A549 (cell line): ENCODE results near the gene PIK3R2. TPM values are rescaled to one million over a fixed set of nuclear protein-coding genes. Genes with fewer than 3 reads are reported as not detected.

Experiments
- ATAC-seq, 2 experiments: fragments of 200-7000 bp in 1 of 2; fragments of >200 bp in 1 of 2; cut with Nextera tagmentation in 1 of 2; cut with Tn5 transposase in 1 of 2; 3 replicates each; pipeline versions ENCODE4 v1.8.0 to v1.9.1; 2018 to 2020; ENCODE audit warnings: mild to moderate bottlenecking in 1 of 2, moderate library complexity in 1 of 2
- CTCF ChIA-PET: fragments of 300-600 bp; sonication (Branson Sonifier 250); formaldehyde crosslinking; extraction: SDS; loops from one replicate; lab custom pipeline; 2021; ENCODE audit warnings: antibody characterized with exemption, inconsistent platforms; lab: Yijun Ruan, JAX
- POLR2A ChIA-PET: fragments of 350-600 bp; formaldehyde crosslinking; extraction: SDS; loops from one replicate; lab custom pipeline; 2021; ENCODE audit warnings: antibody characterized with exemption, inconsistent platforms; lab: Yijun Ruan, JAX
- DNase-seq, 2 experiments: peaks; one replicate each; pipeline versions ENCODE4 v3.0.0 to v3.0.0-alpha.2; 2011 to 2016; ENCODE audit warnings: low read depth in 1 of 2, low spot score in 1 of 2
- FAIRE-seq: peaks from 2 replicates; lab custom pipeline; 2011; peaks lifted over from hg19 to GRCh38; lab: Jason Lieb, UNC
- H3K27ac ChIP-seq, 2 experiments: fragments of >200 bp; sonication (Bioruptor Twin); formaldehyde crosslinking; 3 replicates each; pipeline ENCODE4 v1.5.1; 2016 to 2017
- H3K4me1 ChIP-seq: fragments of >200 bp; sonication (Bioruptor Twin); formaldehyde crosslinking; 3 replicates; pipeline ENCODE4 v1.6.1; 2016
- H3K4me2 ChIP-seq: fragments of >200 bp; sonication (Bioruptor Twin); formaldehyde crosslinking; 3 replicates; pipeline ENCODE4 v1.6.1; 2016
- H3K4me3 ChIP-seq: fragments of >200 bp; sonication (Bioruptor Twin); formaldehyde crosslinking; 3 replicates; pipeline ENCODE4 v1.5.1; 2016
- H3K9me3 ChIP-seq: fragments of >200 bp; sonication (Bioruptor Twin); formaldehyde crosslinking; 3 replicates; pipeline ENCODE4 v1.6.1; 2016
- BHLHE40 ChIP-seq: IDR thresholded peaks from 2 replicates; pipeline ENCODE4 v1.6.1; 2012; ENCODE audit warnings: low read depth, low read length, inconsistent platforms
- CEBPB ChIP-seq, 2 experiments: fragments of >200 bp in 1 of 2; sonication (Bioruptor Twin) in 1 of 2; formaldehyde crosslinking in 1 of 2; IDR thresholded peaks; 2 replicates each; pipeline ENCODE4 v1.6.1; 2012 to 2016
- CHD2 ChIP-seq: fragments of 150-350 bp; IDR thresholded peaks from 2 replicates; pipeline ENCODE4 v1.6.1; 2014; ENCODE audit warnings: low read length; ENCODE audit not compliant: partially characterized antibody
- CHD4 ChIP-seq: fragments of 200-600 bp; sonication (generic); IDR thresholded peaks from 2 replicates; pipeline ENCODE4 v1.6.1; 2016; ENCODE audit warnings: antibody characterized with exemption, mild to moderate bottlenecking, borderline replicate concordance
- EP300 ChIP-seq, 2 experiments: fragments of >200 bp; sonication (Bioruptor Twin); formaldehyde crosslinking; IDR thresholded peaks; 2 replicates in 1 of 2; 3 replicates in 1 of 2; pipeline ENCODE4 v1.6.1; 2016 to 2017
- FOSL2 ChIP-seq, 2 experiments: fragments of 450-650 bp in 1 of 2; fragments of >200 bp in 1 of 2; sonication (Bioruptor Twin) in 1 of 2; formaldehyde crosslinking; IDR thresholded peaks; 2 replicates each; pipeline versions ENCODE4 v1.5.0 to v1.6.1; 2016 to 2020; ENCODE audit warnings: mild to moderate bottlenecking in 1 of 2, moderate library complexity in 1 of 2
- GATA3 ChIP-seq: IDR thresholded peaks from 2 replicates; pipeline ENCODE4 v1.6.1; 2012; ENCODE audit warnings: borderline replicate concordance
- HEYL ChIP-seq: fragments of 250-450 bp; sonication (Bioruptor Pico); IDR thresholded peaks from 2 replicates; pipeline ENCODE4 v1.8.0; 2021; ENCODE audit warnings: mild to moderate bottlenecking, moderate library complexity
- HOXB5 ChIP-seq: fragments of 250-450 bp; sonication (Bioruptor Pico); IDR thresholded peaks from 2 replicates; pipeline ENCODE4 v1.5.0; 2020; ENCODE audit warnings: mild to moderate bottlenecking, moderate library complexity
- JUN ChIP-seq, 2 experiments: fragments of >200 bp; sonication (Bioruptor Twin); formaldehyde crosslinking; IDR thresholded peaks; 2 replicates in 1 of 2; 3 replicates in 1 of 2; pipeline ENCODE4 v1.6.1; 2016 to 2017
- NFE2L2 ChIP-seq: fragments of 150-350 bp; conservative IDR thresholded peaks from 2 replicates; pipeline ENCODE4 v1.6.1; 2014; ENCODE audit warnings: low read length
- NR3C1 ChIP-seq: fragments of >200 bp; sonication (Bioruptor Twin); formaldehyde crosslinking; IDR thresholded peaks from 3 replicates; pipeline ENCODE4 v1.6.1; 2017
- PHF8 ChIP-seq: fragments of 200-600 bp; sonication (generic); IDR thresholded peaks from 2 replicates; pipeline ENCODE4 v1.6.1; 2016; ENCODE audit warnings: low read depth, mild to moderate bottlenecking, antibody characterized with exemption, moderate library complexity, borderline replicate concordance
- POLR2A ChIP-seq: IDR thresholded peaks from 2 replicates; pipeline ENCODE4 v1.6.1; 2012; ENCODE audit warnings: mild to moderate bottlenecking, low read length
- RAD21 ChIP-seq, 2 experiments: fragments of >200 bp in 1 of 2; sonication (Bioruptor Twin) in 1 of 2; formaldehyde crosslinking in 1 of 2; IDR thresholded peaks in 1 of 2; conservative IDR thresholded peaks in 1 of 2; 2 replicates in 1 of 2; 3 replicates in 1 of 2; pipeline ENCODE4 v1.6.1; 2012 to 2018; ENCODE audit warnings: inconsistent platforms in 1 of 2
- RARB ChIP-seq: fragments of 250-450 bp; sonication (Bioruptor Pico); IDR thresholded peaks from 2 replicates; pipeline ENCODE4 v1.8.0; 2021; ENCODE audit warnings: mild to moderate bottlenecking, moderate library complexity
- RCOR1 ChIP-seq: fragments of 150-350 bp; IDR thresholded peaks from 2 replicates; pipeline ENCODE4 v1.6.1; 2014; ENCODE audit warnings: antibody characterized with exemption, low read length, low read depth
- REST ChIP-seq: fragments of 200-600 bp; sonication (generic); IDR thresholded peaks from 2 replicates; pipeline ENCODE4 v1.6.1; 2016; ENCODE audit warnings: antibody characterized with exemption, mild to moderate bottlenecking, moderate library complexity
- TP53 ChIP-seq: fragments of 250-450 bp; sonication (Bioruptor Pico); IDR thresholded peaks from 2 replicates; pipeline ENCODE4 v1.5.0; 2021; ENCODE audit warnings: mild to moderate bottlenecking, moderate library complexity
- ZC3H11A ChIP-seq: fragments of 450-650 bp; IDR thresholded peaks from 2 replicates; pipeline ENCODE4 v1.6.1; 2014; ENCODE audit warnings: antibody characterized with exemption, mild to moderate bottlenecking
- ZFP36 ChIP-seq: fragments of 450-650 bp; IDR thresholded peaks from 2 replicates; pipeline ENCODE4 v1.6.1; 2014; ENCODE audit warnings: borderline replicate concordance; ENCODE audit not compliant: partially characterized antibody
- ZNF302 ChIP-seq: fragments of 250-450 bp; sonication (Bioruptor Pico); IDR thresholded peaks from 2 replicates; pipeline ENCODE4 v1.9.0; 2021; ENCODE audit warnings: inconsistent platforms, mild to moderate bottlenecking, moderate library complexity
- WGBS: methylation state at CpG from one replicate; pipeline ENCODE4 v1.1.6; 2017; ENCODE audit errors: missing lambda C conversion rate; 5-methylcytosine and 5-hydroxymethylcytosine counted together
- polyA plus RNA-seq, 4 experiments: library from polyadenylated mRNA; depleted of rRNA in 3 of 4; stranded (reverse); fragments of >200 nt; fragmentation: RNase III in 1 of 4; extraction: RNeasy Plus Mini Kit Qiagen cat#74134 plus additional on column Dnase treatment in 1 of 4; gene quantifications; 2 replicates in 3 of 4; 3 replicates in 1 of 4; pipeline ENCODE4 v1.2.3, GENCODE V29; 2011 to 2017
- TF ChIP-seq, protein P1 (sequence below): IDR thresholded peaks from 2 replicates; pipeline ENCODE4 v1.6.1; 2012
- TF ChIP-seq, protein P2 (sequence below): fragments of 250-450 bp; sonication (Bioruptor Pico); IDR thresholded peaks from 2 replicates; pipeline ENCODE4 v1.5.0; 2021; ENCODE audit warnings: mild to moderate bottlenecking, moderate library complexity, borderline replicate concordance

PIK3R2 gene
- polyA plus RNA-seq, 2 of the 4 experiments (the other 2 are of a cell fraction): 6.7 to 8.3 TPM

DNA sequence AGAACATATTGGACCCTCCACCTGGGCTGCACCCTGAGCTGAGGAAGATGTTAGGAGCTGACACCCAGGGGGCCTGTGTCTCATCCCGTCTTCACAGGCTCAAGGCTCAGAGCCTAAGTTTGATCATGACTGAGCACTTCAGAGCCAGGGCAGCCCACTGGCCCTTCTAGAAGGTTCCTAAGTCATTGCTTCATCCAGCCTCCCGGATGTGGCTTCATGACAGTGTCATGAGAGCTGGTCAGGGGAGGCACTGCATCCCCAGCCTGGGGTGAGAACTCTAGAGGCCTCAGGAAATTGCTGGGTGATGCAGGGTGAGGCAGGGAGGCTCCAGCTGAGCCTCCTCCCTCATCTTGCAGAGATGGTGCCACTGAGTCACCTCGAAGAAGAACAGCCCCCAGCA lies 24.9 kb upstream of the PIK3R2 start:
- Histone ChIP-seq H3K27ac (no peak overlapping the region), H3K9me3 (no peaks in the 10 kb centered on the region), H3K4me3 (no peak overlapping the region), H3K4me2 (no peak overlapping the region), H3K4me1 (no peaks in the 10 kb centered on the region)
- ChIA-PET CTCF (interaction anchor here (1.0 to 2.0 kb wide), 3 partner anchors 12 to 40 kb away, joined by 3 to 4 read pairs (median 3); no protein-coding TSS in a partner anchor), POLR2A (interaction anchor here (1.2 kb wide), 1 partner anchor 24 kb away, joined by 4 read pairs; the partner anchor contains the start of gene PIK3R2)
- WGBS: 70% methylated on average over 2 of the region's 3 CpGs
- ATAC-seq (no peak), FAIRE-seq (no peak), DNase-seq (no peak)
- TF ChIP-seq BHLHE40 (no peak), TP53 (no peak), FOSL2 (IDR thresholded peaks at IDR 0.05) (no peak), FOSL2 (CRISPR knock-in tag; IDR thresholded peaks at IDR 0.05) (no peak), ZC3H11A (no peak), CEBPB (IDR thresholded peaks at IDR 0.05) (no peak), PHF8 (no peak), NFE2L2 (no peak), HEYL (CRISPR knock-in tag) (no peak), RARB (no peak), JUN (IDR thresholded peaks at IDR 0.05) (no peak), EP300 (IDR thresholded peaks at IDR 0.05) (no peak), ZNF302 (CRISPR knock-in tag) (no peak), GATA3 (no peak), REST (no peak), RCOR1 (no peak), CHD2 (no peak)
- TF ChIP-seq, protein P1, sequence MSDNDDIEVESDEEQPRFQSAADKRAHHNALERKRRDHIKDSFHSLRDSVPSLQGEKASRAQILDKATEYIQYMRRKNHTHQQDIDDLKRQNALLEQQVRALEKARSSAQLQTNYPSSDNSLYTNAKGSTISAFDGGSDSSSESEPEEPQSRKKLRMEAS: no peak
- TF ChIP-seq, protein P2, sequence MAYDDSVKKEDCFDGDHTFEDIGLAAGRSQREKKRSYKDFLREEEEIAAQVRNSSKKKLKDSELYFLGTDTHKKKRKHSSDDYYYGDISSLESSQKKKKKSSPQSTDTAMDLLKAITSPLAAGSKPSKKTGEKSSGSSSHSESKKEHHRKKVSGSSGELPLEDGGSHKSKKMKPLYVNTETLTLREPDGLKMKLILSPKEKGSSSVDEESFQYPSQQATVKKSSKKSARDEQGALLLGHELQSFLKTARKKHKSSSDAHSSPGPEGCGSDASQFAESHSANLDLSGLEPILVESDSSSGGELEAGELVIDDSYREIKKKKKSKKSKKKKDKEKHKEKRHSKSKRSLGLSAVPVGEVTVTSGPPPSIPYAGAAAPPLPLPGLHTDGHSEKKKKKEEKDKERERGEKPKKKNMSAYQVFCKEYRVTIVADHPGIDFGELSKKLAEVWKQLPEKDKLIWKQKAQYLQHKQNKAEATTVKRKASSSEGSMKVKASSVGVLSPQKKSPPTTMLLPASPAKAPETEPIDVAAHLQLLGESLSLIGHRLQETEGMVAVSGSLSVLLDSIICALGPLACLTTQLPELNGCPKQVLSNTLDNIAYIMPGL (CRISPR knock-in tag): no peak

DNA sequence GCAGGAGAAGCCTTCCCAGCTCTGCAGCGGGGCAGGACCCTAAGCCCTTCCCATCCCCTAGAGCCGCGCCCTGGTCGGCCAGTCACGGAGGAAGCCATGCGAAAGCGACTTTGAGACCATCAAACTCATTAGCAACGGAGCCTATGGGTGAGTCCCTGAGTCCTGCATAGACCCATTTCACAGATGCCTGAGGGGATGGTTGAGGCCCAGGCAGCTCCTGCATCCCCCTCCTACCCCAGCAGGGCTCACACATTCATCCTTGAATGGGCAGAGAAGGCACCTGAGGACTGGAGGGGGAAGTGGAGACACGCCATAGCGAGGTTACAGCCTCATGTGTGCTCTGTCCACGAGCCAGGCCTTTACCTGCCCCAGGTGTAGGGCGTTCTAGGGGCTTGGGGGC lies 24.2 kb upstream of the PIK3R2 start:
- ATAC-seq (no peak), FAIRE-seq (no peak), DNase-seq (no peak)
- TF ChIP-seq RAD21 (conservative IDR thresholded peaks at IDR 0.05 in 1 of 2, IDR thresholded peaks at IDR 0.05 in 1 of 2) (no peak), ZFP36 (no peak), ZC3H11A (no peak), POLR2A (no peak), EP300 (IDR thresholded peaks at IDR 0.05) (no peak), CHD4 (no peak), NR3C1 (no peak), HOXB5 (CRISPR knock-in tag) (no peak), FOSL2 (IDR thresholded peaks at IDR 0.05) (no peak), FOSL2 (CRISPR knock-in tag; IDR thresholded peaks at IDR 0.05) (no peak)
- H3K9me3 ChIP-seq: no peaks in the 10 kb centered on the region
- no peak overlapping the region for H3K4me2 ChIP-seq
- no peak overlapping the region for H3K4me3 ChIP-seq
- no peaks in the 10 kb centered on the region for H3K4me1 ChIP-seq
- 93% methylated on average over 5 of the region's 12 CpGs for WGBS
- POLR2A ChIA-PET: interaction anchor here (1.2 kb wide), 1 partner anchor 24 kb away, joined by 4 read pairs; the partner anchor contains the start of gene PIK3R2
- CTCF ChIA-PET: interaction anchor here (0.8 to 2.0 kb wide), 4 partner anchors 12 to 39 kb away, joined by 3 to 5 read pairs (median 4); no protein-coding TSS in a partner anchor
- H3K27ac ChIP-seq: no peak overlapping the region
